B cell (primary cell): Measurements from ENCODE around the gene SUSD4. TPM values are rescaled to one million over a fixed set of nuclear protein-coding genes. Genes with fewer than 3 reads are reported as not detected.

Experiments
- ATAC-seq: fragments of 200-7000 bp; cut with Tn5 transposase; one replicate; pipeline ENCODE4 v1.10.0; 2021; ENCODE audit warnings: low read depth, mild to moderate bottlenecking, moderate number of reproducible peaks, moderate library complexity
- CTCF ChIA-PET: fragments of 350-600 bp; sonication (Branson Sonifier 250); formaldehyde crosslinking; loops from one replicate; lab custom pipeline; 2021; ENCODE audit warnings: antibody characterized with exemption, inconsistent platforms; lab: Charles Lee
- POLR2A ChIA-PET: fragments of 350-600 bp; sonication (Branson Sonifier 250); formaldehyde crosslinking; loops from one replicate; lab custom pipeline; 2021; ENCODE audit warnings: antibody characterized with exemption; lab: Charles Lee
- DNase-seq: peaks from one replicate; pipeline ENCODE4 v3.0.0; 2013
- H2AFZ ChIP-seq: 2 replicates; pipeline ENCODE4 v1.6.1; 2012; ENCODE audit warnings: mild to moderate bottlenecking, low read depth, low read length; ENCODE audit not compliant: insufficient read depth, poor library complexity, severe bottlenecking
- H3K27ac ChIP-seq, 2 donors: 1 replicate in 1 of 2; 2 replicates in 1 of 2; pipeline ENCODE4 v1.5.1; 2012 to 2013; ENCODE audit warnings: low read length in 2 of 2, mild to moderate bottlenecking in 2 of 2, moderate library complexity in 1 of 2
- H3K27me3 ChIP-seq, 4 experiments: fragments of 200-600 bp in 1 of 4; sonication (generic) in 1 of 4; replicated peaks in 1 of 4; 1 replicate in 2 of 4; 2 replicates in 2 of 4; pipeline versions ENCODE4 v1.6.1 to v1.7.0; 2013 to 2016; ENCODE audit warnings: low read length in 3 of 4, mild to moderate bottlenecking in 2 of 4, mixed read lengths in 1 of 4, moderate library complexity in 1 of 4; ENCODE audit not compliant: insufficient read depth in 4 of 4, control insufficient read depth in 3 of 4; ENCODE audit errors: control extremely low read depth in 1 of 4
- H3K36me3 ChIP-seq, 2 experiments: replicated peaks in 1 of 2; 1 replicate in 1 of 2; 2 replicates in 1 of 2; pipeline versions ENCODE4 v1.6.1 to v1.7.1; 2013; ENCODE audit warnings: low read length in 1 of 2; ENCODE audit not compliant: insufficient read depth in 2 of 2, control insufficient read depth in 1 of 2; ENCODE audit errors: control extremely low read depth in 1 of 2, extremely low read depth in 1 of 2
- H3K4me1 ChIP-seq, 2 donors: fragments of 200-600 bp in 1 of 2; sonication (generic) in 1 of 2; 1 replicate in 1 of 2; 2 replicates in 1 of 2; pipeline versions ENCODE4 v1.5.1 to v1.6.1; 2013 to 2017; ENCODE audit warnings: low read length in 2 of 2; ENCODE audit not compliant: control insufficient read depth in 2 of 2, insufficient read depth in 2 of 2
- H3K4me2 ChIP-seq: replicated peaks from 2 replicates; pipeline ENCODE3; 2012; ENCODE audit warnings: mild to moderate bottlenecking, low read depth, low read length; ENCODE audit not compliant: poor library complexity, severe bottlenecking
- H3K4me3 ChIP-seq, 5 experiments: fragments of 200-600 bp in 1 of 5; sonication (generic) in 1 of 5; 1 replicate in 3 of 5; 2 replicates in 2 of 5; pipeline versions ENCODE4 v1.5.1 to v1.7.0; 2011 to 2016; ENCODE audit warnings: low read length in 4 of 5, mild to moderate bottlenecking in 4 of 5, low read depth in 2 of 5, control low read depth in 1 of 5, moderate library complexity in 1 of 5; ENCODE audit not compliant: insufficient read depth in 1 of 5; ENCODE audit errors: control extremely low read depth in 1 of 5, extremely low read depth in 1 of 5
- H3K79me2 ChIP-seq: fragments of 200-600 bp; sonication (generic); one replicate; pipeline ENCODE4 v1.6.0; 2016; ENCODE audit warnings: low read length; ENCODE audit not compliant: control insufficient read depth, insufficient read depth
- H3K9ac ChIP-seq: fragments of 200-600 bp; sonication (generic); 2 replicates; pipeline ENCODE4 v1.6.1; 2017; ENCODE audit warnings: mild to moderate bottlenecking, low read length, moderate library complexity
- H3K9me3 ChIP-seq, 3 donors: one replicate each; pipeline versions ENCODE4 v1.6.1 to v1.7.1; 2013; ENCODE audit warnings: low read length in 2 of 3; ENCODE audit not compliant: control insufficient read depth in 2 of 3, insufficient read depth in 1 of 3; ENCODE audit errors: control extremely low read depth in 1 of 3
- H4K20me1 ChIP-seq: 2 replicates; pipeline ENCODE4 v1.6.0; 2012; ENCODE audit warnings: mild to moderate bottlenecking, low read length; ENCODE audit not compliant: insufficient read depth, control insufficient read depth, poor library complexity, severe bottlenecking
- H3K27ac Mint-ChIP-seq: one replicate; pipeline ENCODE4 v1.8.0; 2021; ENCODE audit warnings: mixed read lengths
- H3K27me3 Mint-ChIP-seq: one replicate; pipeline ENCODE4 v1.8.0; 2021; ENCODE audit warnings: mixed read lengths
- H3K4me1 Mint-ChIP-seq: one replicate; pipeline ENCODE4 v1.8.0; 2021; ENCODE audit warnings: mixed read lengths
- H3K4me3 Mint-ChIP-seq: one replicate; pipeline ENCODE4 v1.8.0; 2021; ENCODE audit warnings: mixed read lengths
- H3K9me3 Mint-ChIP-seq: one replicate; pipeline ENCODE4 v1.8.0; 2022; ENCODE audit warnings: mixed read lengths; ENCODE audit not compliant: insufficient read depth
- CTCF ChIP-seq: fragments of 200-600 bp; IDR thresholded peaks from one replicate; pipeline ENCODE4 v1.8.0; 2022; ENCODE audit warnings: antibody characterized with exemption, mild to moderate bottlenecking
- EZH2 ChIP-seq: IDR thresholded peaks from 2 replicates; pipeline ENCODE4 v1.6.1; 2012; ENCODE audit warnings: borderline replicate concordance, low read depth, mild to moderate bottlenecking, moderate library complexity, low read length; ENCODE audit not compliant: insufficient read depth, poor library complexity, severe bottlenecking
- WGBS: methylation state at CpG from one replicate; pipeline ENCODE4 v1.1.5; 2013; ENCODE audit warnings: missing lambda C conversion rate; ENCODE audit not compliant: insufficient coverage; 5-methylcytosine and 5-hydroxymethylcytosine counted together
- intact Hi-C: fragments of 100-400 bp; cut with micrococcal nuclease; formaldehyde crosslinking; loops from one replicate; pipeline ENCODE4 v1.10.0; 2022
- polyA plus RNA-seq: library from polyadenylated mRNA; depleted of rRNA; stranded (reverse); fragments of >200 nt; gene quantifications from 2 replicates; pipeline ENCODE4 v1.2.3, GENCODE V29; 2012
- total RNA-seq, 2 donors: library from RNA; stranded (reverse); fragments of 120-200 nt in 1 of 2; gene quantifications; 1 replicate in 1 of 2; 2 replicates in 1 of 2; pipeline versions ENCODE4 v1.2.3 to v1.2.4, GENCODE V29; 2013 to 2022

The SUSD4 gene
- total and polyA plus RNA-seq, 2 donors (not counting 1 experiment from before 2014, with no cell fraction given) = 0.13 TPM; not detected in 1

- Histone ChIP-seq H3K36me3 (no peaks in the 10 kb centered on the region), H3K4me3 (no peak overlapping the region), H3K9me3 (peaks cover 0 to 6% (median 0%) of the 10 kb centered on the region in 3 donors), H3K4me2 (no peak overlapping the region), H4K20me1 (no peaks in the 10 kb centered on the region), H3K4me1 (no peaks in the 10 kb centered on the region), H3K79me2 (no peaks in the 10 kb centered on the region), H3K27me3 (no peaks in the 10 kb centered on the region), H2AFZ (no peak overlapping the region), H3K9ac (no peak overlapping the region), H3K27ac (no peak overlapping the region)
- H3K27me3 Mint-ChIP-seq = peaks cover 9% of the 10 kb centered on the region
- ChIA-PET CTCF (no interaction called here), POLR2A (no interaction called here)
- DNase-seq (no peak), ATAC-seq (no peak)
- intact Hi-C loops = no loop called here
- TF ChIP-seq EZH2 (no peak), CTCF (no peak)
- H3K4me1 Mint-ChIP-seq = no peaks in the 10 kb centered on the region
- H3K9me3 Mint-ChIP-seq = no peaks in the 10 kb centered on the region
- H3K4me3 Mint-ChIP-seq = no peak overlapping the region
- WGBS = 80% methylated on average over 1 of the region's 2 CpGs
- H3K27ac Mint-ChIP-seq = no peak overlapping the region
Measured at GRCh38 chr1:223315665-223316064, 48.3 kb downstream of the SUSD4 start.

DNA sequence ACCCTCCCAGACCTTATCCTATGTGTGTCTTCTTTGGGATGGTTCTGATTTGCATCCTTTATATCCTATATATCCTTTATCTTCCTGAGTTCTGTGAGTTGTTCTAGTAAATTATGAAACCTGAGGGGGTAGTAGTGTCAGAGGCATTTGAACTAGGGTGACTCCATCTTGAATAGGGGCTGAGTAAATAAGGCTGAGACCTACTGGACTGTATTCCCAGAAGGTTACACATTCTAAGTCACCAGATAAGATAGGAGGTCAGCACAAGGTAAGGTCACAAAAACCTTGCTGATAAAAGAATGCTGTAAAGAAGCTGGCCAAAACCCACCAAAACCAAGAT lies 50.6 kb downstream of the SUSD4 start:
- Histone ChIP-seq H3K79me2 (no peaks in the 10 kb centered on the region), H3K27ac (no peak overlapping the region), H3K4me2 (no peak overlapping the region), H3K9ac (no peak overlapping the region), H3K27me3 (no peaks in the 10 kb centered on the region), H3K36me3 (no peaks in the 10 kb centered on the region), H4K20me1 (no peaks in the 10 kb centered on the region), H3K9me3 (peaks cover 0 to 6% (median 0%) of the 10 kb centered on the region in 3 donors), H2AFZ (no peak overlapping the region), H3K4me1 (no peaks in the 10 kb centered on the region), H3K4me3 (no peak overlapping the region)
- H3K27ac Mint-ChIP-seq = no peak overlapping the region
- ATAC-seq = no peak
- H3K4me3 Mint-ChIP-seq = no peak overlapping the region
- POLR2A ChIA-PET = no interaction called here
- CTCF ChIA-PET = no interaction called here
- intact Hi-C loops = no loop called here
- TF ChIP-seq CTCF = no peak
- no peak for TF ChIP-seq EZH2
- no peaks in the 10 kb centered on the region for H3K4me1 Mint-ChIP-seq
- no peaks in the 10 kb centered on the region for H3K9me3 Mint-ChIP-seq
- no peak for DNase-seq
- peaks cover 4% of the 10 kb centered on the region for H3K27me3 Mint-ChIP-seq
